GM12865 (cell line): Measurements from ENCODE around the gene ZNF236.
"Not testable (repeated sequence)": the region's sequence is repeated elsewhere in the genome, so short reads cannot be mapped to it uniquely, and the experiment has no call there.

Source experiments
- DNase-seq: peaks from one replicate; pipeline ENCODE4 v3.0.0; 2010; ENCODE audit warnings: low read depth
- H3K4me3 ChIP-seq: 2 replicates; pipeline ENCODE4 v1.5.1; 2011; ENCODE audit warnings: mild to moderate bottlenecking, low read depth, low read length, control low read depth
- TF ChIP-seq, protein P1 (sequence below): IDR thresholded peaks from 2 replicates; pipeline ENCODE4 v1.5.1; 2011; ENCODE audit warnings: low read length, control low read depth, low read depth, inconsistent platforms; ENCODE audit not compliant: insufficient read depth; ENCODE audit errors: missing control alignments

Gene ZNF236

DNA sequence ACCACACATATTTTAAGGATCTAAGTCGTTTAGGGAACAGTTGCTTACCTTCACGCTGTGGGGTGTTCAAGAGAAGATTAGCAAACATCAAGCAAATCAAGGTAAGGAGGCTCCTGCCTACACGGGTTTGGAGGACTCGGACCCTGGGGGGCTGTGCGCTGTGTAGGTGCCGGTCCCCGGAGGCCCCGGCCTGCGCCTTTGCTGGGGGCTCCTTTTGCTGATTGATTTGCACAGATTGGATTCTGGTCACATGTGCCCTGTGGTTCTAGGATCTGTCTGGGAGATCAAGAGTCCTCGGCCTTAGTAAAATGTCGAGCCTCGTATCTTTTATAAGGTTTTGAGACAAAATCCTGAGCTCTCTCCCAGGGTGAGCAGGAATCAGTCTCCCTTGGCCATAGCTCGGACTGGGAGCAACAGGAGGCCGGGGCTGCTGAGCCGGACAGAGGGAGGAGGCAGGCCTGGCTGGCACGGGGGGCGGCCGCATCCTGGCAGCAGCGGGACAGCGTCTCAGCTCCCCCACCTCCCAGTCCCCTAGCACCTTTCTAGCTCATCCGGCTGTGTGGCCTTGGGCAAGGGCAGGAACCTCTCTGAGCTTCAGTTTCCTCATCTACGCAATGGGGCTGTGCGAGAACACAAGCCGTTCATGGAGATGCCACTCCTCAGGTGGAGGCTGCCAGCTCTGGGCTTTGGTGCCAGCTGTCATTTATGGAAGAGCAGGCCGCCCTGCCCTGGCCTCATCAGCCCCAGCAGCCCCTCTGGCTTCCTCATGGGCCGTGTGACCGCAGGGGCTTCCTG lies 163.0 kb downstream of the ZNF236 start:
- DNase-seq, result no peak

DNA sequence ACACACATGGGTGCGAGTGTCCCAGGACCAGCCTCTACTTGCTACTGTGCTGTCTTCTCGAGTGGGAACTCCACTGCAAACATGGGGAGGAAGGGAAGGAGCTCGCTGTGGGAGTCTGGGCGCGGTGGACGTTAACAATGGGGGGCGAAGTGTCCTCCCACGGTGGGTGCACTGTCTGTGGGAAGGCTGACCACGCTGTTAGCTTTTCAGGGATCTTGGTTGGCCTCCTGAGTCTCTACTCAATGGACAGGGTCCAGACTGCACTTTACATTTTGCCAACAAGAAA lies 163.5 kb downstream of the ZNF236 start:
- TF ChIP-seq, protein P1, sequence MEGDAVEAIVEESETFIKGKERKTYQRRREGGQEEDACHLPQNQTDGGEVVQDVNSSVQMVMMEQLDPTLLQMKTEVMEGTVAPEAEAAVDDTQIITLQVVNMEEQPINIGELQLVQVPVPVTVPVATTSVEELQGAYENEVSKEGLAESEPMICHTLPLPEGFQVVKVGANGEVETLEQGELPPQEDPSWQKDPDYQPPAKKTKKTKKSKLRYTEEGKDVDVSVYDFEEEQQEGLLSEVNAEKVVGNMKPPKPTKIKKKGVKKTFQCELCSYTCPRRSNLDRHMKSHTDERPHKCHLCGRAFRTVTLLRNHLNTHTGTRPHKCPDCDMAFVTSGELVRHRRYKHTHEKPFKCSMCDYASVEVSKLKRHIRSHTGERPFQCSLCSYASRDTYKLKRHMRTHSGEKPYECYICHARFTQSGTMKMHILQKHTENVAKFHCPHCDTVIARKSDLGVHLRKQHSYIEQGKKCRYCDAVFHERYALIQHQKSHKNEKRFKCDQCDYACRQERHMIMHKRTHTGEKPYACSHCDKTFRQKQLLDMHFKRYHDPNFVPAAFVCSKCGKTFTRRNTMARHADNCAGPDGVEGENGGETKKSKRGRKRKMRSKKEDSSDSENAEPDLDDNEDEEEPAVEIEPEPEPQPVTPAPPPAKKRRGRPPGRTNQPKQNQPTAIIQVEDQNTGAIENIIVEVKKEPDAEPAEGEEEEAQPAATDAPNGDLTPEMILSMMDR, result no peak
- no peak for DNase-seq

More for the DNA sequence above, 163.0 kb downstream of the ZNF236 start:
- TF ChIP-seq, protein P1, result no peak
- no peak overlapping the region for H3K4me3 ChIP-seq

DNA sequence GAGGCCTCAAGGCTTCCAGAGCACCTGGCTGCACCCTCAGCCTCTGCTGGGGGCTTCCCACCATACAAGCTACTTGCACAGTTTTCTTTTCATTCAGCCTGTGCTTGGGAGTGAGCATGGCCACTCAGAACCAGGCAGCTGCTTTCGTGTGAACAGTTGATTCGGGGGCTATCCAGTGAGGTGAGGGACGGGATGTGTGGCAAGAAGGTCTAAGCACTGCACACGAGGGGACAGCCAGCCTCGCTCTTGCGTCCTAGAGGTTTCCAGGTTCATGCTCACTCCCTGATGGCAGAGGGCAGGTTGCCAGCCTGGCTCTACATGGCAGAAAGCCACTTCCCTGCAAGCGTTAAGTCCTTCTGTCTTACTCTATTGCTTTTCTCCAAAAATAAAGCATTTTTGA lies 164.0 kb downstream of the ZNF236 start:
- TF ChIP-seq, protein P1, result no peak

More for the DNA sequence above, 163.5 kb downstream of the ZNF236 start:
- H3K4me3 ChIP-seq, result no peak overlapping the region

DNA sequence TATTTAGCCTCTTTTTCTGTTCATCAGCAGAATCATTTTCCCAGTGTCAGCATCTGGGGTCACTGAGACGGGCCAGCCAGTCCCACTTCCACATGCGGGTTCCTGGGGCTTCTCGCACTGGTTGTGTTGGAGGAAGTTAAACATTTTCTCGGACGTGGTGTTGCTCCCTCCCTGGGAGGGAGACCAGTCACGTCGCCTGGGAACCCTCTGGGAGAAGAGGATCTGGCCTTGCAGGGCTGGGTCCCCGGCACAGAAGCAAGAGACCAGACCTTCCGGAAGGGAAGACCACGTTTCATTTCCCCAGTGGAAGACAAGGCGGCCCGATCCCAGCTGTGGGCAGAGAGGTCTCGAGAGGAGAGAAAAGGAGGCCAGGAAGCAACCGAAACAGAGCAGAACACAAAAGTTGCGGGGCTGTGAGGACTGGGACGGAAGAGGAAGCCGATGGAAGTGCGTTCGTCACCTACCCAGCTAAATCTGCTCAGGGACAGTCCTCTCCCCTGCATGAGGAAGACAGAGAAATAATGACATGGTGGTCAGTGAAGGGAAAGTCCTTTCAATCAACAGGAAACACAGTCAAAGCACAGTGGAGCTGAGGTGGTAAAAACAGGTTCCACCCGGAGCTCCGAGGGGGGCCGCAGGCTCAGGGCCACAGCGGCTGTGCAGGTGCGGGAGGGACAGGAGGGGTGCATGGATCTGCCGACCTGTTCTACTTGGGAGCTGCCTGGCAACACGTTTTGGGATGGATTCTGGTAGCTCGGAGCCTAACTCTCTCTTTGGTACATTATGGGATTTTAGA lies 165.9 kb downstream of the ZNF236 start:
- TF ChIP-seq, protein P1, result no peak
- no peak for DNase-seq
- no peak overlapping the region for H3K4me3 ChIP-seq

More for the DNA sequence above, 164.0 kb downstream of the ZNF236 start:
- no peak overlapping the region for H3K4me3 ChIP-seq
- DNase-seq, result no peak

DNA sequence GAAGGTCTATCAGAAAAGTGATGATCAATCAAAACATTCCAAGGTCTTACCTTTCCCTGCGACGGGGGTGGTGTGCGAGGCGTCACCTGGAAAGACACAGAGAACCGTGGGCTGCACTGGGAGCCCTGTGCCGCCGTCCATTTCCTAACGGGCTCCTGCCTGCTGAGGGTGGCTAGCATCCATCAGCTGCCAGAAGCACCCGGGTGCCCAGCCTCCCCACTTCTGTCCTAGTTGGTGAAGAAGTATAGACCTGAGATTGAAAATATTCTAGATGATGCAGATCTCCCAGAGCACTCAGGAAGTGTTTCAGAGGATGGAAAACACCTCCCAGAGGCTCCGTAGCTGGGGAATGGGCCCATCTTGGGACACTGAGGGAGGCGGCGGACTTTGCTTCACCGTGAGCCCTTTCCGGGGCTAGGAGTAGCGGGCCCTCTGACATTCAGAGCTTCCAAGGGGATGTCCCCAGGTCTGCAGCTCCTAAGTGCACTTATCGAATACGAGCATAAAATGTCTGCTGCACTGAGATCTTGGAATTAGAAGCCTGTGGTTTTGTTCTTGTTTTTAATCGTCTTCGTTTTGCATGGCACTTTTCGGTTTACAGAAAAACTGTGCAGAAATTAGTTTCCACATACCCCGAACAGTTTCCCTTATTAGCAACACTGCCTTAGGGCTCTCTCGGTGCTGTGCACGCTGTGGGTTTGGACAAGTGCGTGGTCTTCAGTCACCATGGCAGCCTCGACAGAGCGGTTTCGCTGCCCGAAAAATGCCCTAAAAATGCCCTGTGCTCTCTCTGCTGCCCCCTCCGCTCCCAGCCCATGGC lies 166.7 kb downstream of the ZNF236 start:
- H3K4me3 ChIP-seq, result no peak overlapping the region
- DNase-seq, result peak; percentile 68
- TF ChIP-seq, protein P1, result no peak

DNA sequence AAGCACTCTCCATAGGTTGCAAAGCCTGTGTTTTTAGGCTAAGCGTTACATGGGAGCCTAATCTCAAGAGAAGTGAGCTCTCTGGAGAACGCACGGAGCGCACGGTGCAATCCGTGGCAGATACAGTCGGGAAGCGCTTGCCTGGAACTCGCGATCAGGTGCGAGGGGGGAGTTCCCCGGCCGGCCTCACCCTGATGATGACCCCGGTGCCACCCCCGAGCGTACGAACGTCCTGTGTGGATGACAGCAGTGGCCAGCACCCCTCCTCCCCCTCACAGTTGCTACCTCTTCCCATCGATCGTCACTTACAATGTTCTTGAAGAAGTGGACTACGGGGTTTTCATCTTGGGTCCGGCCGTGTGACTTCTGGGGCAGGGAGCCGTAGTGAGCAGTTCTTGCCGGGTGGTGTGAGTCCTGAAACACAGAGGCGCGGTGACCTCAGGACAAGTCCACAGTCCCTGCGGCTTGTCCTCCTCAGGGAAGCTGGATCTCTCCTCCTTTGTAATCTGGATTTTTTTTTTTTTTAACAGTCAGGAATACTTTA lies 167.4 kb downstream of the ZNF236 start:
- H3K4me3 ChIP-seq, result no peak overlapping the region
- DNase-seq, result no peak
- TF ChIP-seq, protein P1, result no peak

DNA sequence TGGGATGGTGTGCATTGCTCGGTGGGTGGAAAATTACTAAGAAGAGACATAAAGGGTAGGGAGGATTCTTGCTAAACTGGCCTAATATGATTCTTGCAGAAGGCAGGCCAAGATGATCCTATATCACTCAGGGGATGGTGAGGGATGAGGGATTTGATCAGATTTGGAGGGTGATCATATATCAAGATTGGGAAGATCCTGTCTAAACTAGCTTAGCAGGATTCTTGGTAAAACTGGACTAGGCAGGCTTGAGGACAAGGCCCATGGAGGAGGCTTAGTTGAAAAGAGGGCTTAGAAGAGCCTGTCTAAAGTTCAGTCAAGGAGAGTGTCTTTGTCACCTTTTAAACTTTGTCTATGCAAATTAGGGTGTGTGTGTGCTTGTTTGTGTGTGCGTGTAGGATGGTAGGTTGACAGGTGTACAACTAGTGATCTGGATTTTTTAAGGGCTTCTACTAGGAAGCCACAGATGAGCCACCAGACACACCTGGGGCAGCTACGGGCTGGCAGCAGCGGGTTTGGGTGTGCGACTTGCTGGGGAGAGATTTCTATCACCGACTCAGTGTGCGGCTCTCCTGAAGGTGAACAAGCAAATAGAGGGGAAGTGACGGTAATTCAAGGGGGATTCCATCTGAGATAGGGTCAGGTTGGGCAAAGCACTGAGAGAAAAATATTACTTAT lies 168.1 kb downstream of the ZNF236 start:
- not testable (repeated sequence) for H3K4me3 ChIP-seq
- DNase-seq, result peak; percentile 32
